SKM-1 (cell line): ENCODE data around the gene PRAMEF25.
"Not testable (repeated sequence)": the region's sequence is repeated elsewhere in the genome, so short reads cannot be mapped to it uniquely, and the experiment has no call there.

Source experiments
- DNase-seq: peaks from one replicate; lab custom pipeline; 2025; ENCODE audit not compliant: unreplicated experiment; lab: John Stamatoyannopoulos, UW

Gene PRAMEF25

DNA sequence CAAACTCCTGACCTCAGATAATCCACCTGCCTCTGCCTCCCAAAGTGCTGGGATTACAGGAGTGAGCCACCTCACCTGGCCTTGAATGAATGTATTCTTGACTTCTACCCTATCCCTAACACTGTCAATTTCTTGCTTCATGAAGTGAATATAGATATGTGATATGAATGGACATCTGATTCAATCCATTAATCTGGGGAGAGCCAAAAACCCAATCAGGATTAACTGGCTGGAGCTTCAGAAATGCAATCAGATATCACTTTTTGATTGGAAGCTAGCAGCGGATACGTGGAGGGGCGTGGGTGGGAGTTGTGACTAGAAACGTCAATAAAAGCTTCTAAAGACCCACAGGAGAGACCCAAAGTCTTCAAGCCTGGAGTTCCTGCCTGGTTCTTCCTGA is at the start of gene PRAMEF25:
Gene PRAMEF25, plus strand, starts transcription at position 301 of the 400 bp plus-strand sequence. CDS start 2,920 bp downstream, outside the sequence.
- not testable (repeated sequence) for DNase-seq

DNA sequence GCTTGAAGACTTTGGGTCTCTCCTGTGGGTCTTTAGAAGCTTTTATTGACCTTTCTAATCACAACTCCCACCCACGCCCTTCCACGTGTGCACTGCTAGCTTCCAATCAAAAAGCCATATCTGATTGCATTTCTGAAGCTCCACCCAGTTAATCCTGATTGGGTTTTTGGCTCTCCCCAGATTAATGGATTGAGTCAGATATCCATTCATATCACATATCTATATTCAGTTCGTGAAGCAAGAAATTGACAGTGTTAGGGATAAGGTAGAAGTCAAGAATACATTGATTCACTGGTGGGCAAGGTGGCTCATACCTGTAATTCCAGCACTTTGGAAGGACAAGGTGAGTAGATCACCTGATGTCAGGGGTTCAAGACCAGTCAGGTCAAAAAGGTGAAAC is 14.1 kb upstream of the PRAMEF25 start, which contains the start of gene PRAMEF27:
Gene PRAMEF27, minus strand, starts transcription at position 101 of the 400 bp plus-strand sequence. CDS start 2,916 bp downstream, outside the sequence.
- not testable (repeated sequence) for DNase-seq

DNA sequence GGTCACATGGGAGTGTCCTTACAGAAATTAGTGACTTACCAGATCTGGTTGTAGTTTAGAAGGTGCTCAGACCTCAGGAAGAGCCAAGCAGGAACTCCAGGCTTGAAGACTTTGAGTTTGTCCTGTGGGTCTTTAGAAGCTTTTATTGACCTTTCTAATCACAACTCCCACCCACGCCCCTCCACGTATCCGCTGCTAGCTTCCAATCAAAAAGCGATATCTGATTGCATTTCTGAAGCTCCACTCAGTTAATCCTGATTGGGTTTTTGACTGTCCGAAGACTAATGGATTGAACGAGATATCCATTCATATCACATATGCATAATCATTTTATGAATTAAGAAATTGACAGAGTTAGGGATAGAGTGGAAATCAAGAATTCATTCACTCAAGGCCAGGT is 46.2 kb downstream of the PRAMEF25 start, which contains the start of gene HNRNPCL2:
Gene HNRNPCL2, minus strand, starts transcription at position 101 of the 400 bp plus-strand sequence. CDS start 454 bp downstream, outside the sequence.
- not testable (repeated sequence) for DNase-seq
